SKM-1 treated with dmso at 0.1 percent for 144 hours (cell line): Measurements from ENCODE around the gene CCR5AS.
"Not testable (repeated sequence)": the region's sequence is repeated elsewhere in the genome, so short reads cannot be mapped to it uniquely, and the experiment has no call there.

Source experiments
- DNase-seq: peaks from one replicate; lab custom pipeline; 2025; ENCODE audit not compliant: unreplicated experiment; lab: John Stamatoyannopoulos, UW

The CCR5AS gene

GRCh38 chr3:46359733-46360493 is 47.0 kb downstream of the CCR5AS start:
- no peak for DNase-seq

- no peak for DNase-seq
These were observed 48.4 kb downstream of the CCR5AS start for GRCh38 chr3:46358466-46358865.

- DNase-seq = no peak
These were observed 50.0 kb downstream of the CCR5AS start for GRCh38 chr3:46356909-46357308.

- no peak for DNase-seq
These were observed 50.6 kb downstream of the CCR5AS start for GRCh38 chr3:46356276-46356675.

GRCh38 chr3:46354984-46355383 is 51.9 kb downstream of the CCR5AS start:
- no peak for DNase-seq

GRCh38 chr3:46354478-46354877 is 52.4 kb downstream of the CCR5AS start:
- DNase-seq = no peak

GRCh38 chr3:46353647-46354410 is 53.0 kb downstream of the CCR5AS start, which contains the start of gene CCR2:
Gene CCR2, plus strand, starts transcription at chr3:46354111. Its CDS starts 3,417 bp downstream, at chr3:46357528.
- peak; percentile 64 for DNase-seq

GRCh38 chr3:46353090-46353489 is 53.8 kb downstream of the CCR5AS start:
- DNase-seq = no peak

GRCh38 chr3:46351646-46352045 is 55.2 kb downstream of the CCR5AS start:
- no peak for DNase-seq

GRCh38 chr3:46350262-46350565 is 56.7 kb downstream of the CCR5AS start:
- DNase-seq = peak; percentile 48

- peak; percentile 40 for DNase-seq
These were observed 57.2 kb downstream of the CCR5AS start for GRCh38 chr3:46349484-46350261.

- no peak for DNase-seq
These were observed 57.9 kb downstream of the CCR5AS start for GRCh38 chr3:46348823-46349482.

- no peak for DNase-seq
These were observed 62.4 kb downstream of the CCR5AS start for GRCh38 chr3:46344476-46344875.

GRCh38 chr3:46338840-46339239 is 68.0 kb downstream of the CCR5AS start:
- DNase-seq = no peak

- DNase-seq = no peak
These were observed 69.0 kb downstream of the CCR5AS start for GRCh38 chr3:46337911-46338310.

- no peak for DNase-seq
These were observed 71.3 kb downstream of the CCR5AS start for GRCh38 chr3:46335541-46335940.

GRCh38 chr3:46334741-46335478 is 72.0 kb downstream of the CCR5AS start:
- DNase-seq = no peak

- not testable (repeated sequence) for DNase-seq
These were observed 76.2 kb downstream of the CCR5AS start for GRCh38 chr3:46330676-46331075.

- DNase-seq = no peak
These were observed 81.1 kb downstream of the CCR5AS start for GRCh38 chr3:46325645-46326300.

- no peak for DNase-seq
These were observed 82.8 kb downstream of the CCR5AS start for GRCh38 chr3:46324036-46324435.
